Measurements from ENCODE around the gene KIF20B.

Gene KIF20B

GRCh38 chr10:89664203-89664602, 37.2 kb upstream of the KIF20B start:
- Histone ChIP-seq H3K36me3 (ENCODE audit: control insufficient read depth, insufficient read depth, low read length) (no peaks in the 10 kb centered on the region), H3K9ac (ENCODE audit: low read depth, low read length) (no peak overlapping the region), H3K9me3 (ENCODE audit: control insufficient read depth, insufficient read depth, low read length) (no peaks in the 10 kb centered on the region), H3K27me3 (ENCODE audit: control insufficient read depth, insufficient read depth, low read length) (no peaks in the 10 kb centered on the region), H3K4me1 (ENCODE audit: control insufficient read depth, insufficient read depth, low read length) (no peaks in the 10 kb centered on the region), H3K4me3 (ENCODE audit: low read depth, low read length) (no peak overlapping the region)

GRCh38 chr10:89665302-89665701, 36.1 kb upstream of the KIF20B start:
- Histone ChIP-seq H3K36me3 (ENCODE audit: control insufficient read depth, insufficient read depth, low read length) (no peaks in the 10 kb centered on the region), H3K4me3 (ENCODE audit: low read depth, low read length) (no peak overlapping the region), H3K9me3 (ENCODE audit: control insufficient read depth, insufficient read depth, low read length) (no peaks in the 10 kb centered on the region), H3K9ac (ENCODE audit: low read depth, low read length) (no peak overlapping the region), H3K27me3 (ENCODE audit: control insufficient read depth, insufficient read depth, low read length) (no peaks in the 10 kb centered on the region), H3K4me1 (ENCODE audit: control insufficient read depth, insufficient read depth, low read length) (no peaks in the 10 kb centered on the region)

DNA sequence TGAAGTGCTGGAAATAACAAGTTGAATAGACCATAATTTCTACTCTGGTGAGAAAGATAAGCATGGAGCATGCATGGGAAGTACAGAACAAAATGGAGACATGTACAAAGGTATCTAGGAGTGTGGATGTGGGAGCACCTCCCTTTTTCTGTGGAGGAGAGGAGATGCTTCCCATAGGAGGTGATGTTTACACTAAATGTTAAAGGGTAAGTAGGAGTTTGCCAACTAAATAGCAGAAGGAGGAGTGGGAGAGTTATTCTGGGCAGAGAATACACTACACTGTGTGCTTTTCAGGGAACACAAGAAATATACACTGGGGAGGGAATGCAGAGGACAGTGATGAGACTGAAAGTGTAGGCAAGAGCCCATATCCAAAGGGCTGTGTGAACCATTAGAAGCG, 35.3 kb upstream of the KIF20B start:
- no peak overlapping the region for H3K9ac ChIP-seq (ENCODE audit: low read depth, low read length)
- no peaks in the 10 kb centered on the region for H3K27me3 ChIP-seq (ENCODE audit: control insufficient read depth, insufficient read depth, low read length)
- no peaks in the 10 kb centered on the region for H3K36me3 ChIP-seq (ENCODE audit: control insufficient read depth, insufficient read depth, low read length)
- H3K4me1 ChIP-seq (ENCODE audit: control insufficient read depth, insufficient read depth, low read length): no peaks in the 10 kb centered on the region
- no peak overlapping the region for H3K4me3 ChIP-seq (ENCODE audit: low read depth, low read length)
- no peaks in the 10 kb centered on the region for H3K9me3 ChIP-seq (ENCODE audit: control insufficient read depth, insufficient read depth, low read length)

GRCh38 chr10:89668386-89669071, 32.9 kb upstream of the KIF20B start:
- no peak overlapping the region for H3K4me3 ChIP-seq (ENCODE audit: low read depth, low read length)
- H3K27me3 ChIP-seq (ENCODE audit: control insufficient read depth, insufficient read depth, low read length): no peaks in the 10 kb centered on the region
- no peaks in the 10 kb centered on the region for H3K9me3 ChIP-seq (ENCODE audit: control insufficient read depth, insufficient read depth, low read length)
- no peaks in the 10 kb centered on the region for H3K36me3 ChIP-seq (ENCODE audit: control insufficient read depth, insufficient read depth, low read length)
- no peaks in the 10 kb centered on the region for H3K4me1 ChIP-seq (ENCODE audit: control insufficient read depth, insufficient read depth, low read length)
- H3K9ac ChIP-seq (ENCODE audit: low read depth, low read length): no peak overlapping the region

GRCh38 chr10:89669985-89670384, 31.4 kb upstream of the KIF20B start:
- Histone ChIP-seq H3K9ac (ENCODE audit: low read depth, low read length) (no peak overlapping the region), H3K4me3 (ENCODE audit: low read depth, low read length) (no peak overlapping the region), H3K36me3 (ENCODE audit: control insufficient read depth, insufficient read depth, low read length) (no peaks in the 10 kb centered on the region), H3K27me3 (ENCODE audit: control insufficient read depth, insufficient read depth, low read length) (no peaks in the 10 kb centered on the region), H3K4me1 (ENCODE audit: control insufficient read depth, insufficient read depth, low read length) (peaks cover 5% of the 10 kb centered on the region), H3K9me3 (ENCODE audit: control insufficient read depth, insufficient read depth, low read length) (no peaks in the 10 kb centered on the region)

DNA sequence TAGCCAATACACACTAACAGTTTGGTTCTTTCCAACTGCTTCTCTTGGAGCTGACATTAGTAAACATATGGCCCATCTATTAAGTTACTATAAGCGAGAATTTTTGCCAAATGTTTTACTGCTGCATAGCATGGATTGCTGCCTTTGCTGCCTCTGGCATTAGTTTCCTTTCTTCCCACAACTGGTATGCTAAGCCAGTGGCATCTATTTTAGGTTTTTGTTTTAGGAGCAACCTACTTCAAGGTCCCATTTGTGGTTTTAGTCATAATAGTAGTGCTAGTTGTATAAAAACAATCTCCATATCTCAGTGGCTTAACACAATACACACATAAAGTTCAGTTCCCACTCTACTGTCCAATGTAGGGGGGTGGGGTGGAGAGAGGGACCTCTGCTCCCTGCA, 30.5 kb upstream of the KIF20B start:
- no peak overlapping the region for H3K9ac ChIP-seq (ENCODE audit: low read depth, low read length)
- no peak overlapping the region for H3K4me3 ChIP-seq (ENCODE audit: low read depth, low read length)
- H3K27me3 ChIP-seq (ENCODE audit: control insufficient read depth, insufficient read depth, low read length): peaks cover 3% of the 10 kb centered on the region
- H3K9me3 ChIP-seq (ENCODE audit: control insufficient read depth, insufficient read depth, low read length): no peaks in the 10 kb centered on the region
- no peaks in the 10 kb centered on the region for H3K36me3 ChIP-seq (ENCODE audit: control insufficient read depth, insufficient read depth, low read length)
- peaks cover 9% of the 10 kb centered on the region for H3K4me1 ChIP-seq (ENCODE audit: control insufficient read depth, insufficient read depth, low read length)

DNA sequence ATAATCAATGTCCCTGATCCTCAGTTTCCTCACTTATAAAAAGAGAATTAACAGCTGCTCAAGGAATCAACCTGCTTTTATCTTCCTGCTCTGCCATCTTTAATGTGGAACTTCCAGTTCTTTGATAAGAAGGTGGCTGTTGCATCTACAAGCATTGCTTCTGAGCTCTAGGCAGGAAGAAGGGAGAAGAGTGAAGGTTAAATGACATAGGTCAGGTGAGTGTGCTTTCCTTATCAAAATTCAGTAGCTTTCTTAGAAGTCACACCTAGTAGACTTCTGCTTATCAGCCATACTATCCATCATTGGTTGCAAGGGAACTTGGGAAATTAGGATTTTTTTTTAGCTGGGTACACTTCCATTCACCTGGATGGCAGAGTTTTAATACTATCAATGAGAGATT, 24.0 kb upstream of the KIF20B start:
- H3K4me1 ChIP-seq (ENCODE audit: control insufficient read depth, insufficient read depth, low read length): peaks cover 9% of the 10 kb centered on the region
- no peak overlapping the region for H3K4me3 ChIP-seq (ENCODE audit: low read depth, low read length)
- peaks cover 19% of the 10 kb centered on the region for H3K27me3 ChIP-seq (ENCODE audit: control insufficient read depth, insufficient read depth, low read length)
- no peaks in the 10 kb centered on the region for H3K36me3 ChIP-seq (ENCODE audit: control insufficient read depth, insufficient read depth, low read length)
- H3K9me3 ChIP-seq (ENCODE audit: control insufficient read depth, insufficient read depth, low read length): no peaks in the 10 kb centered on the region
- no peak overlapping the region for H3K9ac ChIP-seq (ENCODE audit: low read depth, low read length)

- Histone ChIP-seq H3K4me1 (ENCODE audit: control insufficient read depth, insufficient read depth, low read length) (peaks cover 4% of the 10 kb centered on the region), H3K27me3 (ENCODE audit: control insufficient read depth, insufficient read depth, low read length) (peaks cover 19% of the 10 kb centered on the region), H3K36me3 (ENCODE audit: control insufficient read depth, insufficient read depth, low read length) (no peaks in the 10 kb centered on the region), H3K9ac (ENCODE audit: low read depth, low read length) (no peak overlapping the region), H3K9me3 (ENCODE audit: control insufficient read depth, insufficient read depth, low read length) (no peaks in the 10 kb centered on the region), H3K4me3 (ENCODE audit: low read depth, low read length) (no peak overlapping the region)
Observed at GRCh38 chr10:89679986-89680385, 21.4 kb upstream of the KIF20B start.

- no peak overlapping the region for H3K4me3 ChIP-seq (ENCODE audit: low read depth, low read length)
- no peaks in the 10 kb centered on the region for H3K27me3 ChIP-seq (ENCODE audit: control insufficient read depth, insufficient read depth, low read length)
- H3K4me1 ChIP-seq (ENCODE audit: control insufficient read depth, insufficient read depth, low read length): no peaks in the 10 kb centered on the region
Observed at GRCh38 chr10:89683883-89684282, 17.5 kb upstream of the KIF20B start.

GRCh38 chr10:89684604-89685003, 16.8 kb upstream of the KIF20B start:
- Histone ChIP-seq H3K36me3 (ENCODE audit: control insufficient read depth, insufficient read depth, low read length) (no peaks in the 10 kb centered on the region), H3K4me1 (ENCODE audit: control insufficient read depth, insufficient read depth, low read length) (no peaks in the 10 kb centered on the region), H3K27me3 (ENCODE audit: control insufficient read depth, insufficient read depth, low read length) (no peaks in the 10 kb centered on the region), H3K4me3 (ENCODE audit: low read depth, low read length) (no peak overlapping the region), H3K9me3 (ENCODE audit: control insufficient read depth, insufficient read depth, low read length) (no peaks in the 10 kb centered on the region), H3K9ac (ENCODE audit: low read depth, low read length) (no peak overlapping the region)

More at GRCh38 chr10:89683883-89684282, 17.5 kb upstream of the KIF20B start:
- no peaks in the 10 kb centered on the region for H3K9me3 ChIP-seq (ENCODE audit: control insufficient read depth, insufficient read depth, low read length)
- no peaks in the 10 kb centered on the region for H3K36me3 ChIP-seq (ENCODE audit: control insufficient read depth, insufficient read depth, low read length)
- no peak overlapping the region for H3K9ac ChIP-seq (ENCODE audit: low read depth, low read length)

- Histone ChIP-seq H3K4me3 (ENCODE audit: low read depth, low read length) (no peak overlapping the region), H3K9me3 (ENCODE audit: control insufficient read depth, insufficient read depth, low read length) (no peaks in the 10 kb centered on the region), H3K36me3 (ENCODE audit: control insufficient read depth, insufficient read depth, low read length) (no peaks in the 10 kb centered on the region), H3K27me3 (ENCODE audit: control insufficient read depth, insufficient read depth, low read length) (no peaks in the 10 kb centered on the region), H3K4me1 (ENCODE audit: control insufficient read depth, insufficient read depth, low read length) (no peaks in the 10 kb centered on the region), H3K9ac (ENCODE audit: low read depth, low read length) (no peak overlapping the region)
Observed at GRCh38 chr10:89685936-89686335, 15.5 kb upstream of the KIF20B start.

DNA sequence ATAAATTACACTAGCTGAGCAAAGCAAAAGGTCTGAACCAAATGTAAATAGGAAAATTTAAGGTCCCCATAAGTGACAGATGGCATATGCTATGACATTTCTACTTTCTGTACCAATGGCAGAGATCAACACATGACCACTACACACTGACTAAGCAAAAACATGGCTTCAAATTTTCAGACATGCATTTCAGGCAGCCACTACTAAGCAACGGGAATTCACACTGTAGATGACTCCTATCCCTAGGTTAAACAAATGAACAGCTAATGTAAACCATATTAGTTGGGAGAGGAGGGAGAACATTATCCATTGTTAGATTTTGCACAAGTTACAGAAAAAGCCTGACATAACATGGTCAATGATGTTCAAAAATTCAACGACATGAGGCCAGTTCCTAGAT, 11.4 kb upstream of the KIF20B start:
- Histone ChIP-seq H3K9ac (ENCODE audit: low read depth, low read length) (no peak overlapping the region), H3K27me3 (ENCODE audit: control insufficient read depth, insufficient read depth, low read length) (no peaks in the 10 kb centered on the region), H3K4me3 (ENCODE audit: low read depth, low read length) (no peak overlapping the region), H3K36me3 (ENCODE audit: control insufficient read depth, insufficient read depth, low read length) (no peaks in the 10 kb centered on the region), H3K4me1 (ENCODE audit: control insufficient read depth, insufficient read depth, low read length) (no peaks in the 10 kb centered on the region), H3K9me3 (ENCODE audit: control insufficient read depth, insufficient read depth, low read length) (no peaks in the 10 kb centered on the region)
